ENCODE measurements around the gene SLC34A3.

DNA sequence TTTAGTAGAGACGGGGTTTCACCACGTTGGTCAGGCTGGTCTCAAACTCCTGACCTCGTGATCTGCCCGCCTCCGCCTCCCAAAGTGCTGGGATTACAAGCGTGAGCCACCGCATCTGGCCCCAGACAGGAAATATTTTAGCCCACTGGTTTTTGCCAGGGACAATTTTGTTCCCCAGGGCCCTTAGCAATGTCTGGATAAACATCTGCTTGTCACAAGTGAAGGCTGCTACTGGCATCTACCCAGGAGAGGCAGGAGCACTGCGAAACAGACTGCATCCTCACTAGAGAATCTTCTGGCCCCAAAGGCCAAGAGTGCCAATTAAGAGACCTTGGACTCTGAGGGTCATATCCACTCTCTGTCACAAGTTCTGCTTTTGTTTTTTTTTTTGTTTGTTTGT, 27.7 kb upstream of the SLC34A3 start:
- no peak for TF ChIP-seq SIN3A (IDR thresholded peaks at IDR 0.05; ENCODE audit: borderline replicate concordance, insufficient read depth, low read length)
- TF ChIP-seq, protein P1, sequence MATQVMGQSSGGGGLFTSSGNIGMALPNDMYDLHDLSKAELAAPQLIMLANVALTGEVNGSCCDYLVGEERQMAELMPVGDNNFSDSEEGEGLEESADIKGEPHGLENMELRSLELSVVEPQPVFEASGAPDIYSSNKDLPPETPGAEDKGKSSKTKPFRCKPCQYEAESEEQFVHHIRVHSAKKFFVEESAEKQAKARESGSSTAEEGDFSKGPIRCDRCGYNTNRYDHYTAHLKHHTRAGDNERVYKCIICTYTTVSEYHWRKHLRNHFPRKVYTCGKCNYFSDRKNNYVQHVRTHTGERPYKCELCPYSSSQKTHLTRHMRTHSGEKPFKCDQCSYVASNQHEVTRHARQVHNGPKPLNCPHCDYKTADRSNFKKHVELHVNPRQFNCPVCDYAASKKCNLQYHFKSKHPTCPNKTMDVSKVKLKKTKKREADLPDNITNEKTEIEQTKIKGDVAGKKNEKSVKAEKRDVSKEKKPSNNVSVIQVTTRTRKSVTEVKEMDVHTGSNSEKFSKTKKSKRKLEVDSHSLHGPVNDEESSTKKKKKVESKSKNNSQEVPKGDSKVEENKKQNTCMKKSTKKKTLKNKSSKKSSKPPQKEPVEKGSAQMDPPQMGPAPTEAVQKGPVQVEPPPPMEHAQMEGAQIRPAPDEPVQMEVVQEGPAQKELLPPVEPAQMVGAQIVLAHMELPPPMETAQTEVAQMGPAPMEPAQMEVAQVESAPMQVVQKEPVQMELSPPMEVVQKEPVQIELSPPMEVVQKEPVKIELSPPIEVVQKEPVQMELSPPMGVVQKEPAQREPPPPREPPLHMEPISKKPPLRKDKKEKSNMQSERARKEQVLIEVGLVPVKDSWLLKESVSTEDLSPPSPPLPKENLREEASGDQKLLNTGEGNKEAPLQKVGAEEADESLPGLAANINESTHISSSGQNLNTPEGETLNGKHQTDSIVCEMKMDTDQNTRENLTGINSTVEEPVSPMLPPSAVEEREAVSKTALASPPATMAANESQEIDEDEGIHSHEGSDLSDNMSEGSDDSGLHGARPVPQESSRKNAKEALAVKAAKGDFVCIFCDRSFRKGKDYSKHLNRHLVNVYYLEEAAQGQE (IDR thresholded peaks at IDR 0.05; ENCODE audit: insufficient read depth in 1 of 2, low read depth in 2 of 2, low read length in 2 of 2) = no peak

All from PFSK-1 (cell line).